Measurements from ENCODE around the gene SLC23A1. TPM values are rescaled to one million over a fixed set of nuclear protein-coding genes. Genes with fewer than 3 reads are reported as not detected.
A peak's percentile ranks its signal among the peaks of the same experiment; 100 is the strongest.

SLC23A1 gene
- total RNA-seq, 4 donors from 2014 or later, result not detected

GRCh38 chr5:139407517-139407916, 24.4 kb upstream of the SLC23A1 start:
- ATAC-seq (ENCODE audit: low FRiP score) (no peak), DNase-seq (ENCODE audit: low spot score) (no peak)
- TF ChIP-seq CTCF (IDR thresholded peaks at IDR 0.05), result no peak

GRCh38 chr5:139406963-139407362, 23.9 kb upstream of the SLC23A1 start:
- no peak for DNase-seq (ENCODE audit: low spot score)
- TF ChIP-seq CTCF (IDR thresholded peaks at IDR 0.05), result no peak
- no peak for ATAC-seq (ENCODE audit: low FRiP score)

- DNase-seq (ENCODE audit: low spot score), result no peak
- ATAC-seq (ENCODE audit: low FRiP score), result no peak
- TF ChIP-seq CTCF (IDR thresholded peaks at IDR 0.05), result no peak
Observed at GRCh38 chr5:139404484-139404840, 21.4 kb upstream of the SLC23A1 start.

GRCh38 chr5:139403787-139404483, 20.8 kb upstream of the SLC23A1 start, which contains the start of gene SPATA24:
Gene SPATA24, minus strand, starts transcription at chr5:139404089. Its CDS starts 29 bp downstream, at chr5:139404060.
- DNase-seq (ENCODE audit: low spot score) (peak; percentile 95), ATAC-seq (ENCODE audit: low FRiP score) (peak; percentile 97)
- TF ChIP-seq CTCF (IDR thresholded peaks at IDR 0.05), result no peak

- DNase-seq (ENCODE audit: low spot score) (no peak), ATAC-seq (ENCODE audit: low FRiP score) (no peak)
- no peak for TF ChIP-seq CTCF (IDR thresholded peaks at IDR 0.05)
Observed at GRCh38 chr5:139403418-139403786, 20.3 kb upstream of the SLC23A1 start.

GRCh38 chr5:139402561-139403158, 19.6 kb upstream of the SLC23A1 start:
- no peak for DNase-seq (ENCODE audit: low spot score)
- ATAC-seq (ENCODE audit: low FRiP score), result no peak
- no peak for TF ChIP-seq CTCF (IDR thresholded peaks at IDR 0.05)

- DNase-seq (ENCODE audit: low spot score) (no peak), ATAC-seq (ENCODE audit: low FRiP score) (no peak)
- TF ChIP-seq CTCF (IDR thresholded peaks at IDR 0.05), result no peak
Observed at GRCh38 chr5:139401546-139401945, 18.4 kb upstream of the SLC23A1 start.

All from omental fat pad (tissue), 4 donors.